ENCODE data around the gene MTHFD2L. TPM values are rescaled to one million over a fixed set of nuclear protein-coding genes. Genes with fewer than 3 reads are reported as not detected.

The MTHFD2L gene
- total and polyA plus RNA-seq, 2 donors (not counting 3 experiments of a cell fraction or from before 2014, with no cell fraction given), result 6.9 to 15.2 TPM

GRCh38 chr4:74316397-74316796 is 158.5 kb downstream of the MTHFD2L start:
- H3K36me3 ChIP-seq (ENCODE audit: control insufficient read depth in 2 of 2, extremely low read depth in 1 of 2, insufficient read depth in 2 of 2, low read length in 2 of 2), result no peaks in the 10 kb centered on the region
- DNase-seq (ENCODE audit: low read depth, low spot score) (no peak), FAIRE-seq (no peak)
- BruUV-seq (replicated peaks), result no TSS peak
- no peak overlapping the region for H3K9ac ChIP-seq (replicated peaks; ENCODE audit: extremely low read depth, insufficient read depth, low read length)
- H3K9me1 ChIP-seq (replicated peaks; ENCODE audit: control insufficient read depth, extremely low read depth, insufficient read depth, low read length), result no peaks in the 10 kb centered on the region
- no peak overlapping the region for H3K4me3 ChIP-seq (replicated peaks in 1 of 3; ENCODE audit: insufficient read depth in 1 of 3, low read depth in 1 of 3, low read length in 3 of 3)
- no peaks in the 10 kb centered on the region for H3K79me2 ChIP-seq (ENCODE audit: control insufficient read depth, insufficient read depth, low read length)
- TF ChIP-seq POLR2AphosphoS5 (IDR thresholded peaks at IDR 0.05; ENCODE audit: insufficient read depth, low read depth, low read length) (no peak), MYC (IDR thresholded peaks at IDR 0.05; ENCODE audit: low read depth, low read length) (no peak), JUN (IDR thresholded peaks at IDR 0.05; ENCODE audit: borderline replicate concordance, insufficient read depth, insufficient read length, low read depth) (no peak), MAX (IDR thresholded peaks at IDR 0.05; ENCODE audit: insufficient read depth, insufficient read length) (no peak), GATA2 (IDR thresholded peaks at IDR 0.05; ENCODE audit: insufficient read depth, insufficient read length, low read depth, low read length) (no peak), FOS (IDR thresholded peaks at IDR 0.05; ENCODE audit: borderline replicate concordance, insufficient read depth, low read length) (no peak), POLR2A (IDR thresholded peaks at IDR 0.05; ENCODE audit: low read depth, low read length) (no peak), CTCF (IDR thresholded peaks at IDR 0.05; ENCODE audit: extremely low read depth in 1 of 2, insufficient read depth in 1 of 2, low read depth in 1 of 2, low read length in 2 of 2) (no peak), EZH2 (IDR thresholded peaks at IDR 0.05; ENCODE audit: borderline replicate concordance, low read depth, low read length, severe bottlenecking) (no peak)
- no peaks in the 10 kb centered on the region for H3K9me3 ChIP-seq (replicated peaks; ENCODE audit: control insufficient read depth, insufficient read depth, low read length)
- no peaks in the 10 kb centered on the region for H4K20me1 ChIP-seq (replicated peaks; ENCODE audit: control insufficient read depth, extremely low read depth, insufficient read depth, low read length)
- H3K27ac ChIP-seq (ENCODE audit: insufficient read depth, low read depth, low read length), result no peak overlapping the region
- intact Hi-C loops (cut with micrococcal nuclease), result no loop called here
- no peaks in the 10 kb centered on the region for H3K27me3 ChIP-seq (ENCODE audit: control insufficient read depth in 2 of 2, insufficient read depth in 2 of 2, low read length in 2 of 2)
- no peak overlapping the region for H3K4me2 ChIP-seq (ENCODE audit: insufficient read depth, low read length)
- H2AFZ ChIP-seq (ENCODE audit: low read depth, low read length), result no peak overlapping the region
- dilution Hi-C loops (cut with MboI; ENCODE audit: extremely low pct_ligation_motif_present, low sequenced_read_pairs), result no loop called here
- no peaks in the 10 kb centered on the region for H3K4me1 ChIP-seq (ENCODE audit: control insufficient read depth, extremely low read depth, insufficient read depth, low read length)
- CTCF ChIA-PET, result interaction anchor here (1.5 to 11.3 kb wide), 4 partner anchors 86 to 358 kb away, joined by 3 to 378 read pairs (median 41); no protein-coding TSS in a partner anchor
- POLR2A ChIA-PET, result no interaction called here
